GM10847 (cell line): Measurements from ENCODE around the gene FTCD.

ENCODE experiments used
- POLR2A ChIP-seq: IDR thresholded peaks from 2 replicates; pipeline ENCODE4 v1.6.1; 2011; ENCODE audit not compliant: insufficient read length; ENCODE audit errors: extremely low read depth

FTCD gene

DNA sequence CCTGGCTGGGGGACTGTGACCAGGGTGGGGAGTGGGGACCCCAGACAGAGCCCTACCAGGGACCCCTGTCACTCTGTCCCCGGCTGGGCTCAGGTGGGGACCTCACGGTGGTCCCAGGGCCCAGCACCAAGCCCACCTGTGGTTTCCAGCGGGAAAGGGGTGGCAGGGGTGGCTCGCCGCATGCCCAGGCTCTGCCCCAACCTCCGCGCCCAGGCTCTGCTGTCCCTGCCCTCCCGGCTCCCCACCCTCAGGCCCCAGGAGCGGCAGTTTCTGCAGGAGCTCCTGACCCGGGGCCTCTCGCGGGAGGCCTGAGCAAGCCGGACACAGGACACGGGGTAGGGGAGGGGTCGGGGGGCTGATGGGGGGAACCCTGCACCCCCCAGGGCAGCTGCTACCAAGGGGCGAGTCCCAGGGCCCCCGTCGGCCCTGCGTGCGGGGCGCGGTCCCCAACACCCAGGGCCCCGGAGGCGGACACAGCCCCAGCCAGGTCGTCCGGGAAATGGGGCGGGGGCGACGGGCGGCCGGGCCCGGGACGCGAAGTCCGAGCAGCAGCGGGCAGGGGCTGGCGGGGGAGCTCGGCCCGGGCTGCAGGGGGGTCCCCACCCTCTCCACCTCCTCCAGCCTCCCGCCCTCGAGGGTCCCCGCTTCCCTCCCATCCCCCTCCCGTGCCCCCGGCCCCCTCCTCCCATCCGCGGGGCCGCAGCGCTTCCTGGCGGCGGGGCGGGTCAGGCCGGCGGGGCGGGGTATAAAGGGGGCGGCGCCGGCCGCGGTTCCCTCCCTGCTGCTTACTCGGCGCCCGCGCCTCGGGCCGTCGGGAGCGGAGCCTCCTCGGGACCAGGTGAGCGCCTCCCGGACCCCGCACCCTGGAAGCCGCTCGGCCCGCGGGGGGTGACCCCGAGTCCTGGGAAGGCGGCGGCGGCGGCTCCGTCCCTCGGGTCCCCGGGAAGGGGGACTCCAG is 57.8 kb downstream of the FTCD start, which contains the start of gene COL6A2:
Gene COL6A2, plus strand, starts transcription at position 777 of the 958 bp plus-strand sequence.
- no peak for TF ChIP-seq POLR2A

DNA sequence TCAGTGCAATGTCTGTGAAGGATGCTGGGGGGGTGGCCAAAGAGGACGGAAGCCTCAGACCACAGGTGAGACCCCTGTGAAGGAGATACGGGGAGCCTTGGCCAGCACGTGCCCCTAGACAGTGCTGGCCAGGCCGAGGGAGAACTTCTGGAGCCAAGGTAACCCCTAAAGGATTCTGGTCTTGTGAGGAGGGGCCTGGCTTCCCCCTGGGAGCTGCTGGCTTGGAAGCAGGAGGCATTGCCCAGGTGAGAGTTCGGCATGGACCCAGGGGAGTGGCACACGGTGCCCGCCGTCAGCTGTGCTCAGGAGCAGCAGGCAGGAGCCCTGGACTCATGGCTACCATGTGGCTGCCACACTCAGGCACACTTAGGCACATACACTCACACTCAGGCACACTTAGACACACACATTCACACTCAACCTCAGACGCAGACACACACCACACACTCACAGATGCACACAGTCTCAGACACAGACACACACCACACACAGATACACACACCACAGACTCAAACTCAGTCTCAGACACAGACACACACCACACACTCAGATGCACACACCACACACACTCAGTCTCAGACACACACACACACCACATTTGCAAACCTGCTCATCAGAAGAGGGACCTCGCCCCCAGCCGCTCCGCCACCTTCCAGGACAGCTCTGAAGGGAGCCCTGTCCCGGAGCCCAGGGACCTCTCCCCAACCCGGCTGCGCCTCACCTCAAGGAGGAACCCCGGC is 58.6 kb downstream of the FTCD start:
- no peak for TF ChIP-seq POLR2A

DNA sequence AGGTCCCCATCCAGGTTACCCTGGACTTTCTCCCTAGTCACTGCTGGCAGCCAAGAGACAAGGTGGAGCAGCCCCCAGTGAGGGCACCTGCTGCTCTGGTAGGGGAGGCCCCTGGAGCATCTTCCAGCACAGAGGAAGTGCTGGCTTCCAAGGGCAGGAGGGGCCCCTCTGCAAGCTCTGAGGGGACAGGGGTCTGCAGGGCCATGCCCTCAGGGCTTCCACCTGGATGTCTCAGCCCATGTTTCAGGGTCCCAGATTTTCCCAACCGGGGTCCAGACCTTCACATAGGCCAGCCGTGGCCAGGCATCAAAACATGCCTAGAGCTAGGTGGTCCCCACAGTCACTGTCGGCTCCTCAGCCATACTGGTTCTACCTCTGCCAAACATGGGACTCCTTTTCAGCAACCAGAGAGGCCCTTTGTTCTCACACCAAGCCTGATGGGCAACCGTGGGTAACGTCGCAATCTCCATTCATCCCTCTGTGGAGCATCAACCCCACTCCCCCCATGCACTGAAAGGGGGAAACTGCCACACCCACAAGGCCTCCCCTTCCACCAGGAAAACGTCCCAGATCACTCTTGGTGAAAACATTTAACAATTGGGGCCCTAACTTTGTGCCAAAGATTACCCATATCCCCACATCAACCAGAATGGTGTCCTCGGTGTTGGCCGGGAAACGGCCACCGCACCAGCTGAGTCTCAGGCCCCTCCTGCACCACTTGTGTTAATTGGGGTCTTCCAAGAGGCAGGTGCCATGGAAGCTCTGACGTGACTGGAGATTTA is 59.4 kb downstream of the FTCD start:
- TF ChIP-seq POLR2A = no peak

DNA sequence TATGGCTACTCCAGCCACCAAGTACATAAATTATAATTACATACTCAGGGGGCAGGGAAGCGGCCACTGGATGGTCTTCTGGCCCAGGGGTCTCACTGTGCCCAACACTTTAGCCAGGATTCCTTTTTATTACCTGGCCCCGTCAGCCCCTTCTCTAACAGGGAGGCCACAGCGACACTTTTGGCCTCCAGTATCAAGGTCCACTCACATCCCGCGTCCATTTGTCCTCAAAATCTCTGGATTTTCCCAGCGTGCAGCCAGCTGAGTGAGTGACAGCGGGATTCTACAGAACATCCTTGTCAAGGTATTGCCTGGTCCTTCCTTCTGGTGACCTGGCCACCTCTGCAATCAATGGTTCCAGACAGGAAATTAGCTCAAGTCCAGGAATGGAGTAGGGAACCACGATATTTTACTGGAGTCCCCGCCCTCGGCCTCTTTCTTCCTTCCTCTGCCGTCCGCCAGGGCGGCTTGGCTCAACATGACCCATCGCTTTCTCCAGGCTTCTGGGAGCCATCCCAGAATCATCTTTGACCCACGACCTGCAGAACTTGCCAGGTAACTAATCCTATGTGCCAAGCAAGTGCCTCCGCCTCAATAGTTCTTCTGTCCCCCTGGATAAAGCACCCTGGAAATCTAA is 60.2 kb downstream of the FTCD start:
- TF ChIP-seq POLR2A = no peak

DNA sequence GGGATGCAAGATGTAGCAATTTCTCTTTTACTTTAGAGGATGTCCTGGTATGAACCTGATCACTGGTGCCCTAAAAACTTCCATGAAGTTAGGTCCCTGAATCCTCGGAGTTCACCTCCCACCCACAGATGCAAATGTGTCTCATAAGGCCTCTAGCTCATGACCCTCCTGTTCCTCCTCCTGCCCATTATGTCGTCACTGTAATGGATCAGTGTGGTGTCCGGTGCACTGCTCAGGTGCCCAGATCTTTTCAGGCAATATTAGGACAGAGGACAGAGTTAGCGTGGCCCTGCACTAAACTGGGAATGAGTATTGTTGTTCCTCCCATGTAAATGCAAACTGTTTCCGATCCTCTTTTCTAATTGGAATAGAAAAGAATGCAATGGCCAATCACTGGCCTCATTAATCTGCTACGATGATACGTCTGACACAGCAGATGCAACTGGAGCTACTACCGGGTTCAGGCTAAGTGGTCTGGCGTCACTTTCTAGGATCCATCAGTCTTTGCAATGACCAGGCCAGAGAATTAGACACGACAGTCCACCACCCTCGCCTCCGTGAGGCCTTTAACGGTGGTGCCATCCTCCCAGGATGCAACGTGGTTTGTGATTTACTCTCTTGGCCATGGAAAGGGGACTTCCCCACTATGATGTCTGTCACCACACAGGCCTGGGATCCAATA is 60.8 kb downstream of the FTCD start:
- TF ChIP-seq POLR2A = no peak

DNA sequence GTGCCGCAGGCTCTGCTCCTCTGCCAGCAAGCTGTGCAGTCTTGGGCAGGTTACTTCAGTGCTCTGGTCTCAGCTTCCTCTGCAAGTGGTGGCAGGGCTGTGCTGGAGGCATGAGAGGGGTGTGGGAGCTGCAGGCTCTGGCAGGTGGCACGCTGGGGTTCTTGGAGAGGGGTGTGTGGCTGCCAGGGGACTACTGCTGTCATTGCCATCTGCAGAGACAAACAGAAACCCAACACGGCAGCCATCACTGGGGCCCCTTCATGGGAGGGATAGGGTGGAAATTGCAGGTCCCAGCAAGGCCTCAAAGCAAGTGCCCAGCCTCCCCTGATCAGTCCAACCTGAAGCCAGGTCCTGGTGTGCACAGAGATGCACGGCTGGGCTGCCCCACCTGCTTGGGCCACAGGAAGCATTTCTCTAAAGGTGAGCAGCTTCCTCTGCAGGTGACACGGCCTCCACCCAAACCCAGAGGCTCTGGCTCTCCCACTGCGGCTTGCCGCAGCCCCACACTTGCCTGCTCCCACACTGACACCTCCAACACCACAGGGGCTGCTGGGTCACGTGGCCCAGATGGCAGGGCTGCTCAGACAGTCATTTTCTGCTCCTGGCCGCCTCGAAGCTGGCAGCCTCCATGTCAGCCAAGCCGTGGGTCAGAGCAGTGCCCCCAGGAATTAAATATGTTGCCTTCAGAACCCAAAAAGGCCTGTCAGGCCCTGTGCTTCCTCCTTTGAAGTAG is 61.5 kb downstream of the FTCD start:
- TF ChIP-seq POLR2A = no peak

DNA sequence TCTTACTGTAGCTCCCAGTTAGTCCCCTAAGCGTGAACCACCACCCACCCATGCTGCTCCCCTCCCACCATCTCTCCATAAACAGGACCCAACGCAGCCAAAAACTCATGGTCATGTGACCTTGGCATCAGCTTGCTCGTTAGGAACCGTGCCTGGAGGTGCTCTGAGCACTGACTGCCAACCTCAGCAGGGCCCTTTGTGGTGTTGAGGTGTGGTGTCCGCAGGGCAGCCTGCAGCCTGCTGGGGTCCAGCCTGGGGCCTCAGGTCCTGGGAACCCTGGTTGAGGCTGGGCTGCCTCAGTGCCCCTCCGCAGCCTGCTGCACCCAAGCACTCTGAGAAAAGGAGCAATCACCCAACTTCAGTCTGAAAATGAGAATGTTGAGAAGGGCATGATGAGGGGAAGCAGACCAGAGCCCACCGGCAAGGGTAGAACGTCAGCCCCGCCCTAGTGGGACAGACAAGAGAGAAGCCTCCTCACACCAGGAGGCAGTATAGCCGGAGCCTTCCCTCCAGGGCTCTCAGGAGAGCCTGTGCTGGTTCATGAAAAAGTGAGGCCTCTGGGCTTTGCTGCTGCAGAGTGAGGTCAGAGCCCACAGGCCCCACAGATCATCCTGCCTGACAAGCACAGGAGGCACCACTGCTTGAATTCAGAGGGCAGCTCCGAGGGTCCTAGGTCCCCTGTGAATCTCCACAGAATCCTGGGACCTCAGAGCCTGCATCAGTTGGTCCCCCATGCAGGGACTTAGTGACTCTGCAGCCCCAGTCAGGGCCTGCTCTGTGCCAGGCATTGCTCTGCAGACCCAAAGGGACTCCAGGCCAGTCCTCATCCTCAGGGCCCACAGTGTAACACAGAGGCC is 62.3 kb downstream of the FTCD start:
- no peak for TF ChIP-seq POLR2A

DNA sequence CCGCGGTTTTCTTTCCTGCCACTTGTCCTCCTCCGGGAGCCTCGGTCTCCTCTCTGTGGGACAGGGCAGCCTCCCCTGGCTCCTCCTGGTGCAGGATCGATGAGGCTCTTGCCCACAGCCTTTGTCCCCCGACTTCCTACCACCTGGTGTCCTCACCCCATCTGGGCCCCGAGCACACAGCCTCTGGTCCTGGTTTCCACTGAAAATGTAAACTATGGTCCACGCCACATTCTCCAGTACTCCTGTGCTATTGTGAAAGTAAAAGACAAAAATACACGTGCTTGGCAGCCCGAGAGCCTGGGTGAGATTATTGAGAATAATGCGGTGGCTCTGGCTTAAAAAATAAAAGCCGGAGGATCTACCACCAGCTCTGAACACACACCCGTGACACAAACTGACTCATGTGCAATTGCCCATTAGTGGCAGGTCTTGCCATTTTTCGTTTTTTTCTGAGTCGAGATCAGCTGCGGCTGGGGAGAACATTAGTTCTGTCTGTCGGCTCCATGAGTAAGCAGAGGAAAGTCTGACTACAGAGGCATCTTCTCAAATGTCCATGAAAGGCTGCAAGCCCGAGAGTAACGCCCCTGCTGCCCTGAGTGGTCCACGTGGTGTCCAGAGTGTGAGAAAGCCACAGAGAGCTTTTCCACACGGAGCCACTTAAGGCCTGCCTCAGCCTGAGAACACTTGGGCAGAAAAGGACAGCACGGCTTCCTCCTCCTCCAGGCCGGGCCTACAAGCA is 63.2 kb downstream of the FTCD start:
- no peak for TF ChIP-seq POLR2A

DNA sequence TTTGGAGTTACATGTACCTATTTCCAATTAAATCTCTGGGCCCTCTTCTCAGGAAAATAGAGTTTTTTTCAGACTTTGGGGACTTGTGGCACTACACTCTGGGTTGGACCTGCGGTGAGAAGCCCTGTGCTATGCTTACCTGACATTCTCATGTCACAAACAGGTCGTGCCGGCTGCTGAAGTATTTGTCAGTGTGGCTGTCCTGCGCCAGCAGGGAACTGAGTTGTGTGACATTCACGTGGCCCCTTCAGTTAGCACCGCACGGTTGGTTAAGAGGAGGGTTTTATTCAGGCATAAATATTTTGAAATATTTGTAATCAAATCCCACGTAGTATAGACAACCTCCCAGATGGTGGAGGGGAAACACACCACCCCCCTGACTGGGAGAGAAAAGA is 63.8 kb downstream of the FTCD start:
- TF ChIP-seq POLR2A = no peak

DNA sequence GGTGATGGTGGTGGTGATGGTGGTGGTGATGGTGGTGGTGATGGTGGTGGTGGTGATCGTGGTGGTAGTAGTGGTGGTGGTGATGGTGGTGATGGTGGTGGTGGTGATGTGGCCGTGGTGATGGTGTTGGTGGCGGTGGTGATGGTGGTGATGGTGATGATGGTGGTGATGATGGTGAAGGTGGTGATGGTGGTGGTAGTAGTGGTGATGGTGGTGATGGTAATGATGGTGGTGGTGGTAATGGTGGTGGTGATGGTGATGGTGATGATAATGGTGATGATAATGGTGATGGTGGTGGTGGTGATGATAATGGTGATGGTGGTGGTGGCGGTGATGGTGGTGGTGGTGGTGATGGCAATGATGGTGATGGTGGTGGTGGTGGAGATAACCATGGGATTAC is 64.3 kb downstream of the FTCD start:
- no peak for TF ChIP-seq POLR2A

DNA sequence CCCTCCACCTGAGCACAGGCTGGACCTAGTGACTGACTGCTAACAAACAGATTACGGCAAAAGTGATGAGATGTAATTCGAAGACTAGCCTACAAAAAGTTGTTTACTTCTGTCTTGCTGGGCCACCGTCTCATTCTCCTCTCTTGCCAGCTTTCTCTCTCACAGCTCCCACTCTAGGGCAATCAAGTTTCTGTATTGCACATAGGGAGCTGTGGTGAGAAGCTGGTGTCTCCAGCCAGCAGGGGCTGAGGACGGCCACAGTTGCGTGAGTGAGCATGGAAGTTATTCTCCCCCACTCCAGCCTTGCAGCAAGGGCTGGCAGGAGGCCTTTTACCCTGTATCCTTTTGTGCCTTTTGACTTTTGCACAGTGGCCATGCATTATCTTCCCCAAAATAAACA is 66.1 kb downstream of the FTCD start:
- TF ChIP-seq POLR2A = no peak

DNA sequence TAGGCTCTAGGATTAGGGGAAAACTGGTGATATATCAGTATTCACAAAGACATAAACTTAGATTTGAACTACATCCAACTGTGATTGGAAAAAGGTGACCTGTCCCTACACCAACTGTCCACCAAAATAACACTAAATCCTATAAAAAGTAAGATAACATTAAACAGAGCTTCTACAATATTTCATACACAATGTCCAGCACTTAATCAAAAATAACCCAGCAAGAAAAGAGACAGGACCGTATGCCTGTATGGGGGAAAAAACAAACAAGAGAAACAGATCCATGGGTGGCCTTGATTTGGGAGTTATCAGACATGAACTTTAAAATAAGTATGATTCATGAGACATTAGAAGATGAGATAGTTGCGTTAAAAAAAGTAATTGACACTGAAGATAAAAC is 67.2 kb downstream of the FTCD start:
- no peak for TF ChIP-seq POLR2A
